Measurements from ENCODE around the gene NR1I2. TPM values are rescaled to one million over a fixed set of nuclear protein-coding genes. Genes with fewer than 3 reads are reported as not detected.

NR1I2 gene
- total and polyA plus RNA-seq, 2 donors (not counting 3 experiments of a cell fraction or from before 2014, with no cell fraction given), result 0.03 TPM; not detected in 1

- Histone ChIP-seq H3K4me3 (replicated peaks in 1 of 3; ENCODE audit: insufficient read depth in 1 of 3, low read depth in 1 of 3, low read length in 3 of 3) (no peak overlapping the region), H3K79me2 (ENCODE audit: control insufficient read depth, insufficient read depth, low read length) (no peaks in the 10 kb centered on the region), H3K27ac (ENCODE audit: insufficient read depth, low read depth, low read length) (no peak overlapping the region), H3K27me3 (ENCODE audit: control insufficient read depth in 2 of 2, insufficient read depth in 2 of 2, low read length in 2 of 2) (no peaks in the 10 kb centered on the region), H2AFZ (ENCODE audit: low read depth, low read length) (no peak overlapping the region), H3K9me3 (replicated peaks; ENCODE audit: control insufficient read depth, insufficient read depth, low read length) (no peaks in the 10 kb centered on the region), H3K9me1 (replicated peaks; ENCODE audit: control insufficient read depth, extremely low read depth, insufficient read depth, low read length) (no peaks in the 10 kb centered on the region), H3K36me3 (ENCODE audit: control insufficient read depth in 2 of 2, extremely low read depth in 1 of 2, insufficient read depth in 2 of 2, low read length in 2 of 2) (no peaks in the 10 kb centered on the region), H3K9ac (replicated peaks; ENCODE audit: extremely low read depth, insufficient read depth, low read length) (no peak overlapping the region), H4K20me1 (replicated peaks; ENCODE audit: control insufficient read depth, extremely low read depth, insufficient read depth, low read length) (no peaks in the 10 kb centered on the region), H3K4me1 (ENCODE audit: control insufficient read depth, extremely low read depth, insufficient read depth, low read length) (no peaks in the 10 kb centered on the region), H3K4me2 (ENCODE audit: insufficient read depth, low read length) (no peak overlapping the region)
- no peak for FAIRE-seq
- no peak for DNase-seq (ENCODE audit: low read depth, low spot score)
- no peak for TF ChIP-seq FOS (IDR thresholded peaks at IDR 0.05; ENCODE audit: borderline replicate concordance, insufficient read depth, low read length)
- TF ChIP-seq CTCF (IDR thresholded peaks at IDR 0.05; ENCODE audit: extremely low read depth in 1 of 2, insufficient read depth in 1 of 2, low read depth in 1 of 2, low read length in 2 of 2), result no peak
- TF ChIP-seq EZH2 (IDR thresholded peaks at IDR 0.05; ENCODE audit: borderline replicate concordance, low read depth, low read length, severe bottlenecking), result no peak
- dilution Hi-C loops (cut with MboI; ENCODE audit: extremely low pct_ligation_motif_present, low sequenced_read_pairs) (no loop called here), intact Hi-C loops (cut with micrococcal nuclease) (no loop called here)
- POLR2A ChIA-PET, result no interaction called here
- no TSS peak for BruUV-seq (replicated peaks)
- CTCF ChIA-PET, result interaction anchor here (1.0 kb wide), 1 partner anchor 11 kb away, joined by 3 read pairs; no protein-coding TSS in a partner anchor
Measured at GRCh38 chr3:119817071-119817470, 35.2 kb downstream of the NR1I2 start.

- H4K20me1 ChIP-seq (replicated peaks; ENCODE audit: control insufficient read depth, extremely low read depth, insufficient read depth, low read length), result no peaks in the 10 kb centered on the region
- TF ChIP-seq POLR2AphosphoS5 (IDR thresholded peaks at IDR 0.05; ENCODE audit: insufficient read depth, low read depth, low read length) (no peak), EZH2 (IDR thresholded peaks at IDR 0.05; ENCODE audit: borderline replicate concordance, low read depth, low read length, severe bottlenecking) (no peak), POLR2A (IDR thresholded peaks at IDR 0.05; ENCODE audit: low read depth, low read length) (no peak), GATA2 (IDR thresholded peaks at IDR 0.05; ENCODE audit: insufficient read depth, insufficient read length, low read depth, low read length) (no peak), FOS (IDR thresholded peaks at IDR 0.05; ENCODE audit: borderline replicate concordance, insufficient read depth, low read length) (no peak), JUN (IDR thresholded peaks at IDR 0.05; ENCODE audit: borderline replicate concordance, insufficient read depth, insufficient read length, low read depth) (no peak), CTCF (IDR thresholded peaks at IDR 0.05; ENCODE audit: extremely low read depth in 1 of 2, insufficient read depth in 1 of 2, low read depth in 1 of 2, low read length in 2 of 2) (no peak), MYC (IDR thresholded peaks at IDR 0.05; ENCODE audit: low read depth, low read length) (no peak), MAX (IDR thresholded peaks at IDR 0.05; ENCODE audit: insufficient read depth, insufficient read length) (no peak)
- ChIA-PET CTCF (interaction anchor here (1.0 to 1.2 kb wide), 2 partner anchors 11 to 14 kb away, joined by 3 read pairs; no protein-coding TSS in a partner anchor), POLR2A (no interaction called here)
- dilution Hi-C loops (cut with MboI; ENCODE audit: extremely low pct_ligation_motif_present, low sequenced_read_pairs) (no loop called here), intact Hi-C loops (cut with micrococcal nuclease) (no loop called here)
- no peaks in the 10 kb centered on the region for H3K4me1 ChIP-seq (ENCODE audit: control insufficient read depth, extremely low read depth, insufficient read depth, low read length)
- no TSS peak for BruUV-seq (replicated peaks)
- H3K9me1 ChIP-seq (replicated peaks; ENCODE audit: control insufficient read depth, extremely low read depth, insufficient read depth, low read length), result no peaks in the 10 kb centered on the region
- no peak overlapping the region for H3K27ac ChIP-seq (ENCODE audit: insufficient read depth, low read depth, low read length)
- H3K4me3 ChIP-seq (replicated peaks in 1 of 3; ENCODE audit: insufficient read depth in 1 of 3, low read depth in 1 of 3, low read length in 3 of 3), result no peak overlapping the region
- no peak overlapping the region for H3K4me2 ChIP-seq (ENCODE audit: insufficient read depth, low read length)
- H3K9ac ChIP-seq (replicated peaks; ENCODE audit: extremely low read depth, insufficient read depth, low read length), result no peak overlapping the region
- H3K79me2 ChIP-seq (ENCODE audit: control insufficient read depth, insufficient read depth, low read length), result no peaks in the 10 kb centered on the region
- H3K36me3 ChIP-seq (ENCODE audit: control insufficient read depth in 2 of 2, extremely low read depth in 1 of 2, insufficient read depth in 2 of 2, low read length in 2 of 2), result no peaks in the 10 kb centered on the region
- FAIRE-seq, result no peak
- DNase-seq (ENCODE audit: low read depth, low spot score), result no peak
- no peak overlapping the region for H2AFZ ChIP-seq (ENCODE audit: low read depth, low read length)
- H3K9me3 ChIP-seq (replicated peaks; ENCODE audit: control insufficient read depth, insufficient read depth, low read length), result no peaks in the 10 kb centered on the region
- no peaks in the 10 kb centered on the region for H3K27me3 ChIP-seq (ENCODE audit: control insufficient read depth in 2 of 2, insufficient read depth in 2 of 2, low read length in 2 of 2)
Measured at GRCh38 chr3:119817583-119818363, 35.9 kb downstream of the NR1I2 start.
